Measurements from ENCODE around the gene TXNRD2.

GRCh38 chr22:19888131-19888746, 53.4 kb downstream of the TXNRD2 start:
- no peak for TF ChIP-seq POLR2A (IDR thresholded peaks at IDR 0.05)
- TF ChIP-seq CTCF (IDR thresholded peaks at IDR 0.05), result no peak

Data from thyroid gland (tissue), 4 donors.